ENCODE data around the gene PGAP2. TPM values are rescaled to one million over a fixed set of nuclear protein-coding genes. Genes with fewer than 3 reads are reported as not detected.

PGAP2 gene
- total RNA-seq, 1 donor from 2014 or later = 20.8 TPM

GRCh38 chr11:3831378-3832239 is 23.2 kb downstream of the PGAP2 start:
- ATAC-seq = peak; percentile 50
- DNase-seq (ENCODE audit: low spot score) = no peak

DNA sequence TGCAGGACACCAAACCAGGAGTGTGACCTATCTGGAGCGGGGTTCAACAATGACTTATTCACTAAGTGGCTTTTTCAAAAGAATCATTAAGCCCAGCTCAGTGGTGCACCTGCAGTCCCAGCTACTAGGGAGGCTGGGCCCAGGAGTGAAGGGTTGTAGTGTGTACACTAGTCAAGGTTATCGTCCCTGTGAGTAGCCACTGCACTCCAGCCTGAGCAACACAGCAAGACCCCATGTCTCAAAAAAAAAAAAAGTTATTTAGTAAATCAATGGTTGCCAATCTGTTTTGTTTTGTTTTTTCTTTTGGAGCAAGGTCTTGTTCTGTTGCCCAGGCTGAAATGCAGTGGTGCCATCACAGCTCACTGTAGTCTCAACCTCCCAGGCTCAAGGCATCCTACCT is 24.5 kb downstream of the PGAP2 start:
- DNase-seq (ENCODE audit: low spot score) (no peak), ATAC-seq (no peak)

DNA sequence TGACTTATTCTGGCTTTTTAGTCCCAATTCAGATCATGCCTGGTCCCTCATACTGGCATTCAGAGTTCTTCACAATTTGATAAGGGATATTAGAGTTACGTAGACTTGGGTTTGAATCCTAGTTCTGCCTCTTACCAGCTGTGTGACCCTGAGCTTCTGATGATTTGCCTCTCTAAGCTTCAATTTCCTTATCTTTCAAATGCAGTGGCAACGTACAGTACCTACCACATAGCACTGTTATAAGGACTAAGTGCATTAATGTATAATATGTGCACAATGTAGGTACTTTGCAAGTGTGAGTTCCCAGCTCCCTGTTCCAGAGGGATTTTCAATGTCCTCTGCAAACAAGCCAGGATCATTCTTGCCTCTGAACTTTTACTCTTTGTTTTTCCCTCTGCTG is 25.1 kb downstream of the PGAP2 start:
- no peak for DNase-seq (ENCODE audit: low spot score)
- ATAC-seq = no peak

DNA sequence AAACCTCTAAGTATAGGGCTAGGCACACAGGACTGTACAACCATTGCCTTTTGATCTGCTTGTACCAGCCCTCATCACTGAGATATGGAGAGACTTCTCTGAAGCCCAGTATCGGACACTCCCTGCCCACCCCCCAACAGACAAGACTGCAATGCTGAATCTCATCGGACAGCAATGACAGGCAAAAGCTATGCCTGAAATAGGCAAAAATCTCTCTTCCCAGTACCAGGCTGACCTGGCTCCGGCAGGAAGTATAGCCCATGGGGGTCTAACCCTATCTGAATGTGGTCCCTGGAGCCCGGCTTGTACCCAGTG is 25.9 kb downstream of the PGAP2 start:
- ATAC-seq = no peak
- DNase-seq (ENCODE audit: low spot score) = no peak

DNA sequence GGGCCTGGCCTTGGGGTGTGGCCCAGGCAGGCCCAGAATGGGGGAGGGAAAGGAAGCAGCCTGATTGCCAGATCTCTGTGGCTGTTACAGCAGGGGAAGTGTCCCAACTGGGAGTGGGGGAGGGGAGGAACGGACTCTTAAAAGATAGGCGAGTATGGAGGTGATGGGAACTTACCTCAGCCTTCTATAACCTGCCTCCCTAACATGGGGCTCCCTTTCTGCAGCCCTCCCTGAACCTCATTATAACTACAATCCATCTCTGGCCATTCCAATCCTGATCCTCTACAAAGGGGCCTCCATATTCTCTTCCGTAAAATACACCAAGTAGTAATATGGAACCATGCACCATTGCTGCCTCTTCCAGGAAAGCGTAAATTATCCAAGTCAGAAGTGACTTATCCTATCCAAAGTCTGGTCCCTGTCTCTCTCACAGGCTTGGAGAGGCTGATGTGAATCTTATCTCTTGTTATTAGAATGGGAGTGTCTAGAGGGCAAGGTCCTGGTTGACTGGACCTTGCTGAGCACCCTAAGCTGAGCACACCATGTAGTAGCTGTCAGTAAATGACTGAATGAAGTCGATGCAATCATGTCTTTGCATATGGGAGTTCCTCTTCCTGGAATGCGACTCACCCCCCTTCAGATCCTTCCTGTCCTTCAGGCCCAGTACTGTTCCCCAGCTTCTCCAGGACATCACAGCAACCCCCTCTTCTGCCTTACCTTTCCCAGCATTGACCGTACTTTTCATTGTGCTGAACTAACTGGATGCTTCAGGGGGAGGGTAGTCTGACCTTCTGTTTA is 26.5 kb downstream of the PGAP2 start:
- no peak for DNase-seq (ENCODE audit: low spot score)
- ATAC-seq = peak; percentile 36

DNA sequence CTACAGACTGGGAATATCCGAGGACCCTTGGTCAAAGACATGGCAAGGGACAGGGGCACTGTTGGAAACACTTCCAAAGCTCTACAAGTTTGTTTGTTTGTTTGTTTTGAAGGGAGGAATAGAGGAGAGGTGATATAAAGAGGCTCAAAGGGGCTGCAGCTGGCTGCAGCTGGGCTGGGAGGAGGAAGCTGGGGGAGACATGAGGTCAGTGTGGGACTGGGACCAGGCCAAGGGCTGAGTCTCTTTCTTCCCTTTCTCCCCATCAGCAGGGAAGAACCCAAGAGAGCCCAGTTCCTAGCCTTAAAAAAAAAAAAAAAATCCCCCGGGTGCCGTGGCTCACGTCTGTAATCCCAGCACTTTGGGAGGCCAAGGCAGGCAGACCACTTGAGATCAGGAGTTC is 27.4 kb downstream of the PGAP2 start:
- ATAC-seq (no peak), DNase-seq (ENCODE audit: low spot score) (no peak)

DNA sequence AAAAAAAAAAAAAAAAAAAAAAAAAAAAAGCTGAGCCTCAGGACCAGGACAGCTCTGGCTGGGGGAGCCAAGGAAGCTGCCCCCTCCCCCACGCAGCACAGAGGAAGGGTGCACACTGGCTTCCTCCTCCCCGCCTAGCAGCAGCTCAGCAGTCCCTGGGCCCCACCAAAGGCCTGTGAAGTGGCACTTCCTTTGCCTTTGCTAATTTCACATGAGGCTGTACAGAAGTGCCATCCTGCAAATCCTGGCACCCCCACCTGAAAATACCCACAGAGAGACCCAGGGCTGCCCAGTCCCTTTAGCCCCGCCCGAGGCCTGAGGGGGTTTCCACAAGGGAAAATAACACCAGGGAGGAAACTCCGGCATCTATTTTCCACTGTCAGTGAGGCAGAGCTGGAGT is 28.5 kb downstream of the PGAP2 start:
- DNase-seq (ENCODE audit: low spot score) (no peak), ATAC-seq (no peak)

DNA sequence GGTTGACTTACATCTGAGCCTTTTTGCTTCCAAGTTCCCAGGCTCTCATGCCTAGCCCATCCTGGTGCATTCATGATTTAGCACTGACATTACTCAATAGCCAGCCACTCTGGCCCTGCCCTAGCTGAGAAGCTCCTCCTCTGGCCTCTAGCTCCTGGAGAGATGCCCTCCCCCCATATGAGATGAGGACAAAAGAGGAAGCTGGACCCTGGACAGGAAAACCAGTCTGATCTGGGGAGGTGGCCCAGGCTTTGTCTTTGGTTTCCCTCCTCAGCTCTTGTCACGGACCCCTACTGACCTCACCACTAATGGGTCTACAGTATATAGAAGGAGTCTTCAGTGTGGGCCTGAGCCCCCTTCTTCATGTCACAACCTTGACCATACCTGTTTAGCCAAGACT is 29.4 kb downstream of the PGAP2 start:
- no peak for ATAC-seq
- DNase-seq (ENCODE audit: low spot score) = no peak

DNA sequence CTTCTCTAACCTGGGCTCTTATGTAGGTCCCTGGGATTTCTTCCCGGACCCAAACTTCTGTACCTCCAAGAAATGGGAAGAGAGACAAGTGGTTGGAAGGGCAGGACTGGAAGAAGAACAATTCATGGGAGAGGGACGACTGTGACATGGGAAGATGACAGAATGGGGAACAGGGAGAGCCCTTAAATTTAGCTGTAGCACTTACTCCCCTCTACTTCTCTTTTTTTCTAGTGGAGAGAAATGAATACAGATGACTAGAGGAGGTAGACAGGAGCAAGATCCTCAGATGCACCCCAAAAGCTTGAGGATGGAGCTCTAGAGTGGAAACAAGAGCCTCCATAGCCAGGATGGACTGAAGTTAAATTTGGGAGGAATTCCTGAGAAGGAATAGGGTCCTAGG is 30.1 kb downstream of the PGAP2 start:
- DNase-seq (ENCODE audit: low spot score) (no peak), ATAC-seq (no peak)

GRCh38 chr11:3840004-3840869 is 31.9 kb downstream of the PGAP2 start:
- peak; percentile 56 for ATAC-seq

DNA sequence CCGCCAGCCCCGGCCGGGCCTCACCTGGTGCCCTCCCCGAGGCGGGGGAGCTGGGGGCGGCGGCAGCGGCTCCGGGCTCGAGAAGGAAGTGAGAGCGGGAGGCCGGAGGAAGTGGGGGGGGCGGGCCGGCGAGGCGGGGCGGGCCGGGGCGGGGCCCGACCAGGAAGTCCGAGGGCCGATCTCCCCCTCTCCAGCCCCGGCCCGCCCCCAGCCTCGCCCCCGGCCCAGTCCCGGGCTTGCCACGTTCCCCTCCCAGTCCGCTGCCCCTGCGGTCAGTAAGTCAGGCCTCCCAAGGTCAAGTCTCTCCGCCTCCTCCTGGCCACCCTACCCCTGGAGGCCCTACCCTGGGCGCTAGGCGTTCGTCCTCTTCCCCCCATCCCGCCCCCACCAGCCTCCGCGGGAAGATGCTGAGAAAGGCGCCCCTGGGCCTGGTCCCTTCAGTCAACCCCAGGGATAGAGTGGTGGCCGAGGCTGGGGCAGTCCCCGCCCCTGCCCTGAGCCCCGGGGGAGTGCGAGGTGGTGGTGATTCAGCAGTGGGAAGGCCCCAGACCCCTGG is 32.6 kb downstream of the PGAP2 start, which contains the start of gene RHOG:
Gene RHOG, minus strand, starts transcription at position 90 of the 556 bp plus-strand sequence. CDS start 12,821 bp downstream, outside the sequence.
- DNase-seq (ENCODE audit: low spot score) (peak; percentile 79), ATAC-seq (peak; percentile 84)

More at GRCh38 chr11:3840004-3840869, 31.9 kb downstream of the PGAP2 start:
- no peak for DNase-seq (ENCODE audit: low spot score)

- ATAC-seq = peak; percentile 83
- peak; percentile 87 for DNase-seq (ENCODE audit: low spot score)
These were observed 33.3 kb downstream of the PGAP2 start for GRCh38 chr11:3841426-3842350.

DNA sequence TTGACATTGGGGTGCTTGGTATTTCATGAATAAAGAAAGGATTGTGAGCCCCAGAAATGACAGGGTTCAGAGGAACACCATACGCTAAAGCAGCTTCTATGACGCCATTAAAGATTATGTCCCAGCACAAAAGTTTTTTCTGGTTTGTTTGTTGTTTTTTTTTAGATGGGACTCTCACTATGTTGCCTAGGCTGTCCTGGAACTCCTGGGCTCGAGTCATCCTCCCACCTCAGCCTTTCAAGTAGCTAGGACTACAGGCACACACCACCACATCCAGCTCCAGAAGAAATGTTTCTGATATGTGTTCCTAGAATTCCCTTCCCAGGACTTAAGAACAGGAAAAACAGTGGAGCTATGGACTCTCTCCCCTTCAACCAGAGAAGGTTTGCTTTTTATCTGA is 35.0 kb downstream of the PGAP2 start:
- ATAC-seq = no peak

DNA sequence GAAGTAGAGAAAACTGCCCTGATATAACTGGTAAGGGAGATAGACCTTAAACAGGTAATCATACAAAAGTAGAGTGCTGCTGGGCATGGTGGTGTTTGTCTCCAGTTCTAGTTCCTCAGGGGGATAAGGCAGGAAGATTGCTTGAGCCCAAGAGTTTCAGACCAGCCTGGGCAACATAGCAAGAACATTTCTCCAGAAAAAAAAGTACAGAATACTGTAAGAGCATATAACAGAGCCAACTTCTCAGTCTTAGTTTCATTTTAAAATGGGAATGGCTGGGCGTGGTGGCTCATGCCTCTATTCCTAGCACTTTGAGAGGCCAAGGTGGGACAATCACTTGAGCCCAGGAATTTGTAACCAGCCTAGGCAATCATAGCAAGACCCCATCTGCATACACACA is 36.9 kb downstream of the PGAP2 start:
- ATAC-seq (no peak), DNase-seq (ENCODE audit: low spot score) (no peak)

More for the DNA sequence above, 35.0 kb downstream of the PGAP2 start:
- DNase-seq (ENCODE audit: low spot score) = no peak

DNA sequence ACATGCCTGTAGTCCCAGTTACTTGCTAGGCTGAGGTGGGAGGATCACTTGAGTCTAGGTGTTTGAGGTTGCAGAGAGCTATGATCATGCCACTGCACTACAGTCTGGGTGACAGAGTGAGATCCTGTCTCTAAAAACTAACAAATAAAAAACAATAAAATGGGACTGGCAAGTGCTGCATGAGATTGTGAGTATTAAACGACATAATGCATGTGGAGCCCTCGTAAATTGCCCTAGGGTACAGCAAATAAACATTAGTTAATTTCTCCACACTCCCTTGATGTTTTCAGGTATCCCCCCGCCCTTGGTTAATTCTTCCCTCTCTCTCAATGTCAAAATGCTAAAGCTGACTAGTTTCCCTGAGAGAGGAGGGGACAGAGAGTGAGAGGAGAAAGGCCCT is 37.3 kb downstream of the PGAP2 start:
- ATAC-seq (no peak), DNase-seq (ENCODE audit: low spot score) (no peak)

DNA sequence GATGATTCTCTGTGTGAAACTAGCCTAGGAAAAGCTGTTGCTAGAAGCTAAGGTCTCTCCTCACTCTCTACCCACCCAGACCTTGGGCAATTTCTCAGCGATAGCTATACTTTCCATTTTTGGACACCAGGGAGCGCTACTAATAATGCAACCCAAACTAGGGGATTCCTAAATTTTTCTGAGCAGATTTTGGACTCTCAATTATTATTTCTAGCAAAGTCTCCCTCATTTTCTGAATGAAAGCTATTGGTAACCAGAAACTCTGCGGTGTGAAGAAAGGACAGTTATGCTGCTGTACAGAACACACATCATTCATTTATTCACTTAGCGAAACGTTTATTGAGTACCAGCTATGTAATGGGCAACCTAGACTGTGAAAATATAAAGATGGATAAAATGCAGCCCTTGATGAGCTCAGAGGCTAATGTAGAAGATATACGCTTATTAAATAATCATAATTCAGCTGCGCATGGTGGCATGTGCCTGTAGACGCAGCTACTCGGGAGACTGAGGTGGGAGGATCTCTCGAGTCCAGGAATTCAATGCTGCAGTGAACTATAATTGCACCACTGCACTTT is 41.0 kb downstream of the PGAP2 start:
- DNase-seq (ENCODE audit: low spot score) = no peak
- peak; percentile 88 for ATAC-seq

DNA sequence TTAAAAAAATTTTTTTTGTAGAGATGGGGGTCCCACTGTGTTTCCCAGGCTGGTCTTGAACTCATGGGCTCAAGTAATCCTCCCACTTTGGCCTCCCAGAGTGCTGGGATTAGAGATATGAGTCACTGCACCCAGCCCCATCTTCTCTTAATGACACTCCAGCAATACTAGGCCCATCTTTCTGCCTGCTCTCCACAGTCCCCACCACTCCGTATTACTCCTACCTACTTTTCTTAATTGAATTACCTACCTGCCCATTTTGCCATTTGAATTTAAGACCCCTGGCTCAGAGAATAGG is 45.1 kb downstream of the PGAP2 start:
- DNase-seq (ENCODE audit: low spot score) (no peak), ATAC-seq (no peak)

GRCh38 chr11:3853899-3854659 is 45.7 kb downstream of the PGAP2 start:
- no peak for ATAC-seq

GRCh38 chr11:3854660-3854976 is 46.3 kb downstream of the PGAP2 start:
- DNase-seq (ENCODE audit: low spot score) = no peak
- no peak for ATAC-seq

More at GRCh38 chr11:3853899-3854659, 45.7 kb downstream of the PGAP2 start:
- DNase-seq (ENCODE audit: low spot score) = no peak
